Panc1 (cell line): Measurements from ENCODE around the gene ZNF683. TPM values are rescaled to one million over a fixed set of nuclear protein-coding genes. Genes with fewer than 3 reads are reported as not detected.

ENCODE experiments used
- ATAC-seq: fragments of 200-7000 bp; cut with Tn5 transposase; 2 replicates; pipeline ENCODE4 v1.9.1; 2020; ENCODE audit warnings: mild to moderate bottlenecking, moderate library complexity
- BruUV-seq: library from RNA; stranded (reverse); fragments of 400-500 nt; replicated peaks from 2 replicates; lab custom pipeline; 2021; lab: Mats Ljungman, UMichigan
- CTCF ChIA-PET: fragments of 300-600 bp; sonication (Branson Sonifier 250); formaldehyde crosslinking; loops from one replicate; lab custom pipeline; 2022; ENCODE audit warnings: antibody characterized with exemption; lab: Charles Lee
- POLR2A ChIA-PET: fragments of 300-600 bp; sonication (Branson Sonifier 250); formaldehyde crosslinking; loops from one replicate; lab custom pipeline; 2022; ENCODE audit warnings: antibody characterized with exemption; lab: Charles Lee
- DNase-seq: peaks from one replicate; pipeline ENCODE4 v3.0.0-alpha.2; 2010; ENCODE audit warnings: low read depth, low spot score
- H3K27ac ChIP-seq: 2 replicates; pipeline ENCODE4 v1.5.1; 2011; ENCODE audit warnings: mild to moderate bottlenecking, low read length, inconsistent platforms
- H3K27me3 ChIP-seq: fragments of 200-500 bp; sonication (Bioruptor generic); 2 replicates; pipeline ENCODE4 v1.6.0; 2014; ENCODE audit warnings: low read length, inconsistent platforms; ENCODE audit not compliant: control insufficient read depth, insufficient read depth
- H3K36me3 ChIP-seq: fragments of 200-500 bp; sonication (Bioruptor generic); 2 replicates; pipeline ENCODE4 v1.5.1; 2014; ENCODE audit warnings: inconsistent platforms, mild to moderate bottlenecking, low read length, moderate library complexity; ENCODE audit not compliant: control insufficient read depth, insufficient read depth
- H3K4me1 ChIP-seq: 2 replicates; pipeline ENCODE4 v1.5.1; 2011; ENCODE audit warnings: inconsistent platforms, mild to moderate bottlenecking, low read length, moderate library complexity; ENCODE audit not compliant: control insufficient read depth, insufficient read depth
- H3K4me3 ChIP-seq, 2 experiments: 2 replicates each; pipeline ENCODE4 v1.5.1; 2011 to 2012; ENCODE audit warnings: low read depth in 2 of 2, low read length in 2 of 2, mild to moderate bottlenecking in 2 of 2, inconsistent platforms in 1 of 2, moderate library complexity in 1 of 2
- H3K9me3 ChIP-seq: fragments of 200-500 bp; sonication (Bioruptor generic); 2 replicates; pipeline ENCODE4 v1.5.1; 2014; ENCODE audit warnings: low read depth, mild to moderate bottlenecking, inconsistent platforms, low read length, moderate library complexity; ENCODE audit not compliant: control insufficient read depth, insufficient read depth
- CTCF ChIP-seq: fragments of 450-650 bp; IDR thresholded peaks from 2 replicates; pipeline ENCODE4 v1.5.1; 2017; ENCODE audit warnings: mild to moderate bottlenecking
- POLR2AphosphoS5 ChIP-seq: IDR thresholded peaks from 2 replicates; pipeline ENCODE4 v1.6.1; 2012; ENCODE audit warnings: mild to moderate bottlenecking, low read depth, low read length, moderate library complexity
- REST ChIP-seq, 2 experiments: IDR thresholded peaks; 2 replicates each; pipeline ENCODE4 v1.6.1; 2011 to 2012; ENCODE audit warnings: low read depth in 2 of 2, control low read depth in 1 of 2, low read length in 1 of 2, mild to moderate bottlenecking in 1 of 2, moderate library complexity in 1 of 2; ENCODE audit not compliant: insufficient read depth in 1 of 2
- SIN3A ChIP-seq: IDR thresholded peaks from 2 replicates; pipeline ENCODE4 v1.6.1; 2012; ENCODE audit warnings: low read depth, mild to moderate bottlenecking, low read length, moderate library complexity, borderline replicate concordance; ENCODE audit not compliant: insufficient read depth
- TCF7L2 ChIP-seq: IDR thresholded peaks from 2 replicates; pipeline ENCODE4 v1.6.1; 2011; ENCODE audit warnings: mild to moderate bottlenecking, low read depth, low read length, inconsistent platforms
- in situ Hi-C: cut with HindIII; loops from 2 replicates; pipeline ENCODE4 v1.10.0; 2016; ENCODE audit warnings: low sequenced_read_pairs, low pct_unique_long_range_greater_than_20kb
- intact Hi-C: fragments of 100-400 bp; cut with micrococcal nuclease; formaldehyde crosslinking; loops from one replicate; pipeline ENCODE4 v1.10.0; 2022; ENCODE audit not compliant: unreplicated experiment
- total RNA-seq: library from RNA; stranded (reverse); gene quantifications from one replicate; pipeline ENCODE4 v1.2.1, GENCODE V29; 2021; ENCODE audit not compliant: unreplicated experiment

Gene ZNF683
- total RNA-seq, 1 experiment from 2014 or later: not detected

GRCh38 chr1:26395754-26396153 is 23.2 kb upstream of the ZNF683 start:
- no peak for ATAC-seq
- no TSS peak for BruUV-seq
- in situ Hi-C loops: no loop called here
- no peak for DNase-seq
- Histone ChIP-seq H3K4me1 (no peaks in the 10 kb centered on the region), H3K9me3 (no peaks in the 10 kb centered on the region), H3K27me3 (no peaks in the 10 kb centered on the region), H3K27ac (no peak overlapping the region), H3K4me3 (no peak overlapping the region), H3K36me3 (no peaks in the 10 kb centered on the region)
- CTCF ChIA-PET: interaction anchor here (1.8 kb wide), 1 partner anchor 21 kb away, joined by 5 read pairs; no protein-coding TSS in a partner anchor
- intact Hi-C loops: no loop called here
- POLR2A ChIA-PET: no interaction called here
- TF ChIP-seq CTCF (no peak), TCF7L2 (no peak), SIN3A (no peak), POLR2AphosphoS5 (no peak), REST (IDR thresholded peaks at IDR 0.05; ENCODE audit: insufficient read depth in 1 of 2, low read depth in 2 of 2, low read length in 1 of 2) (no peak)

DNA sequence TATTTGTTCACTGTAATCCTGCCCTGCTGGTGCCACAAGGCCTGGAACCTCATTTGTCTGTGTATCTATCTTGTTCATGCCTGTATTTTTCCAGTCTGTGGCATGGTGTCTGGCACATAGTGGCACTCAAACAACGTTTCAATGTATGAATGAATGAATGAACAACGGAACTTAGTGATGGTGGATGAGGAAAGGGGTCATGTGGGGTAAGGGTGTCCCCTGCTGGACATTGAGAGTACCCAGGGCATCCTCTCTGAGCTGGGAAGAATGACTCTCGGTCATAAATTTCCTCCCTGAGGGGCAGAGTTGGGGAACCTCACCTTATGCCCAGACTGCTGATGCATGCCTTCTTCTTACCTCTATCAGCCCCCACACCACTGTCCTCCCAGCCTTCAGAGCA is 18.9 kb upstream of the ZNF683 start:
- CTCF ChIA-PET: interaction anchor here (0.6 to 1.8 kb wide), 6 partner anchors 10 to 112 kb away, joined by 3 to 11 read pairs (median 4); partner anchors contain the start of gene SH3BGRL3
- POLR2A ChIA-PET: interaction anchor here (0.6 kb wide), 1 partner anchor 309 kb away, joined by 6 read pairs; no protein-coding TSS in a partner anchor
- Histone ChIP-seq H3K36me3 (no peaks in the 10 kb centered on the region), H3K27ac (no peak overlapping the region), H3K9me3 (no peaks in the 10 kb centered on the region), H3K4me1 (no peaks in the 10 kb centered on the region), H3K4me3 (no peak overlapping the region), H3K27me3 (no peaks in the 10 kb centered on the region)
- TF ChIP-seq REST (IDR thresholded peaks at IDR 0.05; ENCODE audit: insufficient read depth in 1 of 2, low read depth in 2 of 2, low read length in 1 of 2) (no peak), CTCF (peak; percentile 89)
- ATAC-seq (peak; percentile 86), DNase-seq (no peak)
- intact Hi-C loops: loop anchor here (5.0 kb wide), 1 partner anchor 104 kb away; no protein-coding TSS in a partner anchor
- no TSS peak for BruUV-seq
- in situ Hi-C loops: no loop called here
